ENCODE data around the gene OSBPL5.

OSBPL5 gene

GRCh38 chr11:3090096-3090901 lies 74.8 kb downstream of the OSBPL5 start:
- Histone ChIP-seq H3F3A (ENCODE audit: control insufficient read depth, insufficient read depth) (no peaks in the 10 kb centered on the region), H3K36me3 (ENCODE audit: control insufficient read depth, low read length) (no peaks in the 10 kb centered on the region), H3K9me3 (ENCODE audit: control insufficient read depth, insufficient read depth, low read length) (no peaks in the 10 kb centered on the region), H3K9me2 (replicated peaks; ENCODE audit: control insufficient read depth, low read length) (no peaks in the 10 kb centered on the region), H3K4me2 (ENCODE audit: low read length) (no peak overlapping the region), H3K27me3 (ENCODE audit: control insufficient read depth, low read length) (no peaks in the 10 kb centered on the region), H4K20me1 (ENCODE audit: control insufficient read depth, insufficient read depth, low read depth, low read length) (no peaks in the 10 kb centered on the region), H3K4me1 (ENCODE audit: control insufficient read depth, low read length) (peaks cover 6% of the 10 kb centered on the region; the same call in 1 of the 2 replicates), H3K4me3 (ENCODE audit: low read length) (no peak overlapping the region), H3K79me2 (ENCODE audit: control insufficient read depth, low read length) (no peaks in the 10 kb centered on the region), H3K27ac (ENCODE audit: low read depth, low read length) (no peak overlapping the region)
- TF ChIP-seq CTCF (IDR thresholded peaks at IDR 0.05; ENCODE audit: low read depth, low read length, poor library complexity, severe bottlenecking) (no peak), EZH2phosphoT487 (IDR thresholded peaks at IDR 0.05; ENCODE audit: borderline replicate concordance, low read length) (no peak)

- H4K20me1 ChIP-seq (ENCODE audit: control insufficient read depth, insufficient read depth, low read depth, low read length), result no peaks in the 10 kb centered on the region
- no peak overlapping the region for H3K4me3 ChIP-seq (ENCODE audit: low read length)
- H3K27ac ChIP-seq (ENCODE audit: low read depth, low read length), result no peak overlapping the region
- no peaks in the 10 kb centered on the region for H3F3A ChIP-seq (ENCODE audit: control insufficient read depth, insufficient read depth)
- H3K4me1 ChIP-seq (ENCODE audit: control insufficient read depth, low read length), result peaks cover 6% of the 10 kb centered on the region; the same call in 1 of the 2 replicates
- TF ChIP-seq EZH2phosphoT487 (IDR thresholded peaks at IDR 0.05; ENCODE audit: borderline replicate concordance, low read length) (no peak), CTCF (IDR thresholded peaks at IDR 0.05; ENCODE audit: low read depth, low read length, poor library complexity, severe bottlenecking) (no peak)
- H3K36me3 ChIP-seq (ENCODE audit: control insufficient read depth, low read length), result no peaks in the 10 kb centered on the region
- H3K9me3 ChIP-seq (ENCODE audit: control insufficient read depth, insufficient read depth, low read length), result no peaks in the 10 kb centered on the region
- H3K4me2 ChIP-seq (ENCODE audit: low read length), result no peak overlapping the region
- H3K27me3 ChIP-seq (ENCODE audit: control insufficient read depth, low read length), result no peaks in the 10 kb centered on the region
- H3K9me2 ChIP-seq (replicated peaks; ENCODE audit: control insufficient read depth, low read length), result no peaks in the 10 kb centered on the region
- H3K79me2 ChIP-seq (ENCODE audit: control insufficient read depth, low read length), result no peaks in the 10 kb centered on the region
These were observed 75.7 kb downstream of the OSBPL5 start for GRCh38 chr11:3089236-3090061.

- Histone ChIP-seq H3K27me3 (ENCODE audit: control insufficient read depth, low read length) (no peaks in the 10 kb centered on the region), H3K4me1 (ENCODE audit: control insufficient read depth, low read length) (peaks cover 6% of the 10 kb centered on the region; the same call in 1 of the 2 replicates), H3K9me3 (ENCODE audit: control insufficient read depth, insufficient read depth, low read length) (no peaks in the 10 kb centered on the region), H3K36me3 (ENCODE audit: control insufficient read depth, low read length) (no peaks in the 10 kb centered on the region), H3K4me2 (ENCODE audit: low read length) (no peak overlapping the region), H3K79me2 (ENCODE audit: control insufficient read depth, low read length) (no peaks in the 10 kb centered on the region), H3F3A (ENCODE audit: control insufficient read depth, insufficient read depth) (no peaks in the 10 kb centered on the region), H3K9me2 (replicated peaks; ENCODE audit: control insufficient read depth, low read length) (no peaks in the 10 kb centered on the region), H3K4me3 (ENCODE audit: low read length) (no peak overlapping the region), H4K20me1 (ENCODE audit: control insufficient read depth, insufficient read depth, low read depth, low read length) (no peaks in the 10 kb centered on the region), H3K27ac (ENCODE audit: low read depth, low read length) (no peak overlapping the region)
- TF ChIP-seq EZH2phosphoT487 (IDR thresholded peaks at IDR 0.05; ENCODE audit: borderline replicate concordance, low read length) (no peak), CTCF (IDR thresholded peaks at IDR 0.05; ENCODE audit: low read depth, low read length, poor library complexity, severe bottlenecking) (no peak)
These were observed 76.3 kb downstream of the OSBPL5 start for GRCh38 chr11:3088806-3089205.
